Smooth muscle cell of the coronary artery (primary cell): ENCODE measurements around the gene TUBE1. TPM values are rescaled to one million over a fixed set of nuclear protein-coding genes. Genes with fewer than 3 reads are reported as not detected.

ENCODE experiments used
- total RNA-seq: library from RNA; depleted of rRNA; stranded (reverse); fragments of >200 nt; gene quantifications from 2 replicates; pipeline ENCODE4 v1.2.3, GENCODE V29; 2014; ENCODE audit warnings: low replicate concordance

Gene TUBE1, protein sequence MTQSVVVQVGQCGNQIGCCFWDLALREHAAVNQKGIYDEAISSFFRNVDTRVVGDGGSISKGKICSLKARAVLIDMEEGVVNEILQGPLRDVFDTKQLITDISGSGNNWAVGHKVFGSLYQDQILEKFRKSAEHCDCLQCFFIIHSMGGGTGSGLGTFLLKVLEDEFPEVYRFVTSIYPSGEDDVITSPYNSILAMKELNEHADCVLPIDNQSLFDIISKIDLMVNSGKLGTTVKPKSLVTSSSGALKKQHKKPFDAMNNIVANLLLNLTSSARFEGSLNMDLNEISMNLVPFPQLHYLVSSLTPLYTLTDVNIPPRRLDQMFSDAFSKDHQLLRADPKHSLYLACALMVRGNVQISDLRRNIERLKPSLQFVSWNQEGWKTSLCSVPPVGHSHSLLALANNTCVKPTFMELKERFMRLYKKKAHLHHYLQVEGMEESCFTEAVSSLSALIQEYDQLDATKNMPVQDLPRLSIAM
- total RNA-seq: 14.5 and 23.0 TPM in 2 replicates

DNA sequence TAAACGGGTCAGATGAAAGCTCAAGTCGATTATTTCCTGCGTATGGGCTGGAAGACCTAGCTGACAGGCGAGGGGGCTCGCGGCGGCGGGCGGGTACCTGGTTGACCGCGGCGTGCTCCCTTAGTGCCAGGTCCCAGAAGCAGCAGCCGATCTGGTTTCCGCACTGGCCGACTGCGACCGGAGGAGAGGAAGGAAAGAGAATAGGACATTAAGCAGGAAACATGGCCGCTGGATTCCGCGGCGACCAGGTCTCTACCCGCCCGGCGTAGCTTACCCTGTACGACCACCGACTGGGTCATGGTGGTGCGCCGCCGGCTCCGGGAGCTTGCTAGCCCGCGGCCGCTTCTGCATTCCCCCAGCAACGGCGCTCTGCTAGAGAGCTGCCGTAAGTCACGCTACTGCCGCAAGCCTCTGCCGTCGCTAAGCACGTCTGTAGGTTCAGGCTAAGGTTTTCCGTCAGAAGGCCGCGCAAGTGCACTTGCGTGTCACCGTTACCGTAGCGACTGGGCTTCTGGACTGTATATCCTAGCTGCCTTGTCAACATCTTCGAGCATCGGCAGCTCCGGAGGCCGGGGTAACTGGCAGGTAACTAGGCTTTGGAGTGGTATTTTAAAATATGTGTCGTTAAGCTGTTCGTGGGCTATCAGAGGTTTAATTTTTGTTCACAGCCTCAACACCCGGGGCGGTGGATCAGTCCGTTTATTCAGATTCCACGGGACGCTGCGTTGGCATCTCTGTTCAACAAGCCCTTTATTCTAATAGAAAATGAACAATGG is at the start of gene TUBE1, which contains the start of gene FAM229B:
TSS of gene TUBE1 (minus strand) at position 347 of the 776 bp plus-strand sequence. CDS start at position 299, 48 bp downstream.
TSS of gene FAM229B (plus strand) at position 456 of the 776 bp plus-strand sequence. CDS start 11,693 bp downstream, outside the sequence.

DNA sequence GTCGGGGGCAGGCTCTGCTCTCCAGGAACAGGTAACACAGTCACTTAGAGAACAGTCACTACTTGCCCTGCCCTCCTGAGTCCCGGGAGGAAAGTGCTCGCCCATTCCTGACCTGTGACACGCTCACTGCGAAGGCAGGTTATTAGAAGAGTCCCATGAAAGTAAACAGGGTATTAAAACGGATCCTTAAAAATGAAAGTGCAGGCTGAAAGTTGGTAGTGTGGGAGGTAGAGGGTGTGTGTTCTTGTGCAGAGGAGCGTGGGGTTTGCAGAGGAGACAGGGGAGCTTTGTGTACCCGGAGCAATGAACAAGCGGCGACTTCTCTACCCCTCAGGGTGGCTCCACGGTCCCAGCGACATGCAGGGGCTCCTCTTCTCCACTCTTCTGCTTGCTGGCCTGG is 33.3 kb downstream of the TUBE1 start, which contains the start of gene CCN6:
TSS of gene CCN6 (plus strand) at position 104 of the 400 bp plus-strand sequence. CDS start at position 358, 254 bp downstream.

Other genes with a start within 250 kb of the TUBE1 start
- 59.5 and 162 TPM in 2 replicates for gene FYN, start 214.0 kb downstream of the TUBE1 start, total RNA-seq
- not detected in 2 replicates for gene CCN6, start 33.4 kb downstream of the TUBE1 start, total RNA-seq
- gene FAM229B, start 109 bp upstream of the TUBE1 start, total RNA-seq: 13.1 and 44.3 TPM in 2 replicates
- gene LAMA4, start 167.1 kb upstream of the TUBE1 start, total RNA-seq: 68.1 and 651 TPM in 2 replicates